ENCODE results near the gene MYLIP. TPM values are rescaled to one million over a fixed set of nuclear protein-coding genes. Genes with fewer than 3 reads are reported as not detected.

Gene MYLIP
- total RNA-seq, 4 donors from 2014 or later, result 32.0 to 54.6 (median 41.9) TPM

- TF ChIP-seq CTCF (IDR thresholded peaks at IDR 0.05; ENCODE audit: low read depth), result no peak
Measured at GRCh38 chr6:16162003-16162402, 33.1 kb downstream of the MYLIP start.

- no peak for TF ChIP-seq CTCF (IDR thresholded peaks at IDR 0.05; ENCODE audit: low read depth)
Measured at GRCh38 chr6:16163066-16163465, 34.2 kb downstream of the MYLIP start.

DNA sequence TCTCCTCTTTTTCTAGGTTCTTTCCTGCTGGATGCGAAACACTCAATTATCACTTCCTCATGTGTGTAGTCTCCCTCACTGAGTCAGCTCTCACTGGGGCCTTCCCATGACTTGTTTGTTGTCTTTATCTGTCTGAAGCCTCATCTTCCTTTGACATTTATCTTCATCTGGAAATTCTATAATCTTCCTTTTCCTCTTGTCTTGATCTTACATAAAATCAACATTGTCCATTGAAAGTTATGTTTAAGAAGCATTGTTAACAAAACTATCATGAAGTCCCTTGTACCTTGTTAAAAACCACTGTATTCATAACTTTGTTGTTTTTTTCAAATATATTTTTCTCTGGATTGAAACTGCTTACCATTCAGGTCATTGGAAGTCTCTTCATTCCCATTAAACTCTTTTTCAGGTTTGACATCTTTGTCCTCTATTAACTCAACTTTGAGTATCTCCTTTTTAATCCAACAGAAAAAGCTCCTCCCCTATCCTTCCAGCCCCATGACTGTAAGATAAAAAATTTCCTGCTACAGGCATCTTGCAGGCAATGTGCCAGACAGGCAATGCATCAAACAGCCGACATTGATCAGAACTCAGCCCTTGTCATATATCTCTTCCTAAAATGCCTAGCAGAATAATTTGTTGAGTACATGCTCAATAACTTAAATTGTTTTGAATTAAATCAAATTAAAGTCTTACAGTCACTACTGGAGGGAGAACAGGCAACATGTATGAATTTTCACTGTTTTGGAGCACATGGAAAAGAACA, 34.8 kb downstream of the MYLIP start:
- no peak for TF ChIP-seq CTCF (IDR thresholded peaks at IDR 0.05; ENCODE audit: low read depth)

DNA sequence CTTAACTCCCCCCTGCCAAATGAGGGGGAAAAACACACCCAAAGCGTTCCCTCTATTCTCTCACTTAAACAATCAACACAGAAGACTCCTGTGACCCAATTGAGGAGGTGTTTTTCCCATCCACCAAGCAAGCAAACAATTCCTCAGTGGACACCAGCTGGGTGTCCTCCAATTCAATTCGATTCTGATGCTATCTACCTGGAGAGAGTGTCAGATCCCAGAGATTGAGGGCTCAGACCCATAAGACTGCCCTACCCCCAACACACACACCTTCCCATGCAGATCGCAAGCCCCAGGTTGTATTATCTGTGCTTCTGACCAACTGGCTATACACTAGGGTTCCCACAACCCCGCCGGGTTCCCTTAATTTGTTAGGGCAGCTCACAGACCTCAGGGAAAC, 36.8 kb downstream of the MYLIP start:
- TF ChIP-seq CTCF (IDR thresholded peaks at IDR 0.05; ENCODE audit: low read depth), result no peak

- no peak for TF ChIP-seq CTCF (IDR thresholded peaks at IDR 0.05; ENCODE audit: low read depth)
Measured at GRCh38 chr6:16166871-16167608, 38.2 kb downstream of the MYLIP start.

DNA sequence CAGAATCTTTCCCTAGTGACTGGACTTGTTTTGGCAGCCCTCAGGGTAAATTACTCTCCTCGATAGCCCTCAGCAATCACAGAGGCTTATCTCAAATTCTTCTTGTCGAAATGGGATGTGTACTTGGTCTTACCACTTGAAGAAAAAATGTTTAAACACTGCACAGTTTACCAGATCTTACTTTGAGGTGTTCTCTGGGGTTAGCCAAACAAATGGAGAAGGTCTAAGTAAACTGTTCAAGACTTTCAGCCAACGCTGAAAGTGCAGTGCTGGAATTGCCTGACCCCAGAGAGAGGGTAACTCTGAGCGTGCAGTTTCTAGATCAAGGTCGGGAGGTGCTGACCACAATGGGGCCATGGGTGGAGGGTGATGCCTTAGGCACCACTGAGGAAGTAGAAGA, 39.2 kb downstream of the MYLIP start:
- no peak for TF ChIP-seq CTCF (IDR thresholded peaks at IDR 0.05; ENCODE audit: low read depth)

DNA sequence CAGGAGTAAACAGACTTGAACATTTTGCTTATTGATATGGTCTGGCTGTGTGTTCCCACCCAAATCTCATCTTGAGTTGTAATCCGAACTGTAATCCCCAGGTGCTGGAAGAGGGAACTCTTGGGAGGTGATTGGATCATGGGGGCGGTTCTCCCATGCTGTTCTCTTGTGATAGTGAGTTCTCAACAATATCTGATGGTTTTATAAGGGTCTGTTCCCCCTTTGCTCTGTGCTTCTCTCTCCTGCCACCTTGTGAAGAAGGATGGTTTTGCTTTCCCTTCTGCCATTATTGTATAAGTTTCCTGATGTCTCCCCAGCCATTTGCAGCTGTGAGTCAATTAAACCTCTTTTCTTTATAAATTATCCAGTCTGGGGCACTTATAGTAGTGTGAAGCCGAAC, 40.0 kb downstream of the MYLIP start:
- TF ChIP-seq CTCF (IDR thresholded peaks at IDR 0.05; ENCODE audit: low read depth), result no peak

Measured in subcutaneous adipose tissue (tissue), 4 donors.